H1 (cell line): ENCODE measurements around the gene CDH15. TPM values are rescaled to one million over a fixed set of nuclear protein-coding genes. Genes with fewer than 3 reads are reported as not detected.

Experiments
- NANOG ChIP-seq: IDR thresholded peaks from 2 replicates; pipeline ENCODE4 v1.6.1; 2011; ENCODE audit warnings: low read length, low read depth, mild to moderate bottlenecking, inconsistent platforms; ENCODE audit not compliant: insufficient read depth, poor library complexity, severe bottlenecking
- polyA plus RNA-seq, 7 experiments: library from polyadenylated mRNA; depleted of rRNA in 3 of 7; stranded (reverse) in 5 of 7; unstranded in 2 of 7; fragments of >200 nt in 5 of 7; fragments of 200-250 nt in 2 of 7; gene quantifications; 1 replicate in 5 of 7; 2 replicates in 1 of 7; 4 replicates in 1 of 7; pipeline versions ENCODE4 v1.2.1 to v1.2.3, GENCODE V29; 2011 to 2013; ENCODE audit warnings: missing spikeins in 2 of 7, mixed read lengths in 2 of 7
- total RNA-seq: library from RNA; stranded (reverse); fragmentation: NEBNext Ultra II Directional; extraction: Animal tissue kit (Norgen Biotek cat#: 25700); gene quantifications from 2 replicates; pipeline ENCODE4 v1.2.1, GENCODE V29; 2021

CDH15 gene
- total and polyA plus RNA-seq, 2 of the 8 experiments (the other 6 are each of a cell fraction or from before 2014, with no cell fraction given): 0.50 to 0.82 TPM

DNA sequence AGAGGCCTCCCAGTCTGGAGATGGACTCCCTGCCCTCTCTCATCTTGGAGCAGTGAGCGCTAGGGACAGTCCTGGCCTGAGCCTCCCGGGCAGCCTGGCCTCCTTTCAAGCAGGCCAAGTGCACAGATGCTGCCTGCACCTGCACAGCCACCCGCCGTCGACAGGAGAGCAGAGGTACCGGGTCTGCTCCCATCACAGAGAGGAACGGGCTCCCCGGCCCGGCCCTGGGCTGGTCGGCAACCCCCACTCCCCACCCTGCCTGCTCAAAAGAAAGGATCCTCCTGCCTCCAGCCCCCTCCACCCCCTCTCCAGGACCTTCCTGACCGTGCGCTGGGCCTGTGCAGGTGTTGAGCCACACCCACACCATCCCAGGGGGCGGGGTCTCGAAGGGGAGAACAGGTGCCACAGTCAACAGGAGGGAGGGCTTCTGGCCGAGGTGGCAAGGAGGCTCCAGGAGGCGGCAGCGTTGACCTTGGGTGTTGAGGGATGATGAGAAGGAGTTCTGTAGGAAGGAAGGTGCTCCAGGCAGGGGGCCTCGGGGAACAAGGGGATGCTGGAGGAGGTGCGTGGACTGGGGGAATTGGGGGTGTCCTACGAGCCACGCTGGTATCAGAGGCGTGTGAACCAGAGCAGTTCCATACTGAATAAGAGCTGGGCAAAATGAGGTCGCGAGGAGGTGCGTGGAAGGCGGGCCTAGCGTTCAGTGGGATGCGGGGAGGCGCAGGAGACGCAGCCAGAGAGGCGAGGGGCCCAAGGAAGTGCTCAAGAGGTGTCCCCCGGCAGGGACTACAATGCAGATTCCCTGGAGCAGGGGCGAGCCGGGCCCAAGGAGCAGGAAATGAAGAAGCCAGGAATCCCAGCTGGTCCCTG is 967 bp upstream of the CDH15 start (continued):
- TF ChIP-seq NANOG: no peak
